HCT116 (cell line): ENCODE results near the gene EFCAB12. TPM values are rescaled to one million over a fixed set of nuclear protein-coding genes. Genes with fewer than 3 reads are reported as not detected.

Source experiments
- ATAC-seq: fragments of 200-7000 bp; cut with Tn5 transposase; 2 replicates; pipeline ENCODE4 v1.9.1; 2020; ENCODE audit warnings: mild to moderate bottlenecking, moderate library complexity
- BruUV-seq: library from RNA; stranded (reverse); fragments of 400-500 nt; replicated peaks from 2 replicates; lab custom pipeline; 2021; lab: Mats Ljungman, UMichigan
- CTCF ChIA-PET: fragments of 300-600 bp; sonication (Branson Sonifier 250); formaldehyde crosslinking; loops from one replicate; lab custom pipeline; 2021; ENCODE audit warnings: antibody characterized with exemption; lab: Charles Lee
- POLR2A ChIA-PET: fragments of 300-600, 350-600 bp; sonication (Branson Sonifier 250); formaldehyde crosslinking; loops from one replicate; lab custom pipeline; 2021; ENCODE audit warnings: antibody characterized with exemption; lab: Charles Lee
- RAD21 ChIA-PET, 2 experiments: fragments of 300-600 bp; sonication (Branson Sonifier 250); formaldehyde crosslinking; loops; one replicate each; lab custom pipeline; 2023; ENCODE audit warnings: low total read pairs in 2 of 2; ENCODE audit not compliant: uncharacterized antibody in 2 of 2, unreplicated experiment in 2 of 2, low non-redundant PET in 1 of 2; lab: Charles Lee
- DNase-seq: peaks from one replicate; pipeline ENCODE4 v3.0.0-alpha.2; 2010; ENCODE audit warnings: low read depth, low spot score
- H2AFZ ChIP-seq: fragments of 200-600 bp; shearing (Covaris generic), sonication (generic); 2 replicates; pipeline ENCODE4 v1.6.1; 2017; ENCODE audit warnings: low read depth, mixed run types, mixed read lengths, antibody characterized with exemption, low read length; ENCODE audit not compliant: poor library complexity, severe bottlenecking
- H3K27ac ChIP-seq: 2 replicates; pipeline ENCODE4 v1.5.1; 2012; ENCODE audit warnings: low read depth, low read length
- H3K27me3 ChIP-seq: fragments of 200-600 bp; sonication (generic); 2 replicates; pipeline ENCODE4 v1.6.1; 2016; ENCODE audit warnings: mixed run types, low read length, mixed read lengths; ENCODE audit not compliant: insufficient read depth
- H3K36me3 ChIP-seq, 2 experiments: fragments of 200-500 bp in 1 of 2; fragments of 200-600 bp in 1 of 2; sonication (Bioruptor generic) in 1 of 2; sonication (generic) in 1 of 2; 2 replicates each; pipeline versions ENCODE4 v1.5.1 to v1.6.1; 2014 to 2016; ENCODE audit warnings: low read length in 2 of 2, inconsistent platforms in 1 of 2, mixed read lengths in 1 of 2, mixed run types in 1 of 2; ENCODE audit not compliant: insufficient read depth in 2 of 2, control insufficient read depth in 1 of 2
- H3K4me1 ChIP-seq, 2 experiments: fragments of 200-600 bp in 1 of 2; sonication (generic) in 1 of 2; 2 replicates each; pipeline versions ENCODE4 v1.5.1 to v1.6.1; 2012 to 2017; ENCODE audit warnings: low read length in 2 of 2, inconsistent platforms in 1 of 2, mild to moderate bottlenecking in 1 of 2, mixed read lengths in 1 of 2, mixed run types in 1 of 2, moderate library complexity in 1 of 2; ENCODE audit not compliant: insufficient read depth in 2 of 2, control insufficient read depth in 1 of 2
- H3K4me2 ChIP-seq: fragments of 200-600 bp; sonication (generic); 2 replicates; pipeline ENCODE4 v1.6.1; 2017; ENCODE audit warnings: mixed run types, low read length, mixed read lengths
- H3K4me3 ChIP-seq, 2 experiments: fragments of 200-600 bp in 1 of 2; sonication (generic) in 1 of 2; replicated peaks in 1 of 2; 2 replicates each; pipeline ENCODE4 v1.5.1; 2011 to 2016; ENCODE audit warnings: low read length in 2 of 2, control low read depth in 1 of 2, low read depth in 1 of 2, mild to moderate bottlenecking in 1 of 2, mixed read lengths in 1 of 2, mixed run types in 1 of 2
- H3K79me2 ChIP-seq: fragments of 200-600 bp; sonication (generic); 2 replicates; pipeline ENCODE4 v1.6.1; 2017; ENCODE audit warnings: mild to moderate bottlenecking, mixed run types, low read length, moderate library complexity, mixed read lengths; ENCODE audit not compliant: insufficient read depth
- H3K9ac ChIP-seq: fragments of 200-600 bp; sonication (generic); 2 replicates; pipeline ENCODE4 v1.6.1; 2016; ENCODE audit warnings: low read length, mixed read lengths
- H3K9me2 ChIP-seq: fragments of 200-600 bp; sonication (generic), shearing (Covaris generic); 2 replicates; pipeline ENCODE4 v1.6.1; 2017; ENCODE audit warnings: mixed run types, mild to moderate bottlenecking, moderate library complexity; ENCODE audit not compliant: insufficient read depth
- H3K9me3 ChIP-seq, 2 experiments: fragments of 200-500 bp in 1 of 2; fragments of 200-600 bp in 1 of 2; sonication (Bioruptor generic) in 1 of 2; sonication (generic) in 1 of 2; 2 replicates each; pipeline ENCODE4 v1.6.1; 2014 to 2017; ENCODE audit warnings: low read length in 2 of 2, mixed read lengths in 2 of 2, inconsistent platforms in 1 of 2, low read depth in 1 of 2, mild to moderate bottlenecking in 1 of 2, mixed run types in 1 of 2, moderate library complexity in 1 of 2; ENCODE audit not compliant: control insufficient read depth in 1 of 2, insufficient read depth in 1 of 2
- H4K20me1 ChIP-seq: fragments of 200-600 bp; sonication (generic), shearing (Covaris generic); 2 replicates; pipeline ENCODE4 v1.6.1; 2017; ENCODE audit warnings: mixed run types, mild to moderate bottlenecking, moderate library complexity; ENCODE audit not compliant: insufficient read depth
- CBX3 ChIP-seq: IDR thresholded peaks from 2 replicates; pipeline ENCODE4 v1.6.1; 2012; ENCODE audit warnings: low read depth
- CEBPB ChIP-seq: IDR thresholded peaks from 2 replicates; pipeline ENCODE4 v1.6.1; 2012; ENCODE audit warnings: low read depth
- FOSL1 ChIP-seq: IDR thresholded peaks from 2 replicates; pipeline ENCODE4 v1.6.1; 2012; ENCODE audit warnings: low read depth
- SP1 ChIP-seq: IDR thresholded peaks from 2 replicates; pipeline ENCODE4 v1.6.1; 2012; ENCODE audit warnings: low read depth
- SRF ChIP-seq: IDR thresholded peaks from 2 replicates; pipeline ENCODE4 v1.6.1; 2012; ENCODE audit warnings: low read depth
- ZFX ChIP-seq: fragments of 450-650 bp; IDR thresholded peaks from 2 replicates; pipeline ENCODE4 v1.6.1; 2017
- intact Hi-C: fragments of 100-400 bp; cut with micrococcal nuclease; formaldehyde crosslinking; loops from 2 replicates; pipeline ENCODE4 v1.10.0; 2022
- total RNA-seq: library from RNA; stranded (reverse); gene quantifications from one replicate; pipeline ENCODE4 v1.2.1, GENCODE V29; 2021; ENCODE audit not compliant: unreplicated experiment
- TF ChIP-seq, protein P1 (sequence below): IDR thresholded peaks from 2 replicates; pipeline ENCODE4 v1.6.1; 2012; ENCODE audit warnings: low read depth

Gene EFCAB12
- total RNA-seq, 1 experiment from 2014 or later, result 0.42 TPM

DNA sequence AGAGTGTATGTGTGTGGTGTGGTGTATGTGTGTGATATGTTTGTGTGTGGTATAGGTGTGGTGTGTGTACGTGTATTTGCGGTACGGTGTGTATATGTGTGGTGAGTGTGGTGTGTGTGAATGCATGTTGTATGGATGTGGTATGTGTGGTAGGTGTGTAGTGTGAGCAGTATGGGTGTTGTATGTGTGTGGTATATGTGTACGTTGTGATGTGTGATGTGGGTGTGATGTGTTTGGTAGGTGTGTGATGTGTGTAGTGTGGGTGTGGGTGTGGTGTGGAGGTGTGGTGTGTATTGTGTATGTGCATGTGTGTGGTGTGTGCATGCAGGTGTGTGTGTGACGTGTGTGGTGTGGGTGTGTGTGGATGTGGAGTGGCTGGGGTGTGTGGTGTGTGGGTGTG is 58.7 kb downstream of the EFCAB12 start (continued):
- TF ChIP-seq ZFX (no peak), SRF (no peak)

DNA sequence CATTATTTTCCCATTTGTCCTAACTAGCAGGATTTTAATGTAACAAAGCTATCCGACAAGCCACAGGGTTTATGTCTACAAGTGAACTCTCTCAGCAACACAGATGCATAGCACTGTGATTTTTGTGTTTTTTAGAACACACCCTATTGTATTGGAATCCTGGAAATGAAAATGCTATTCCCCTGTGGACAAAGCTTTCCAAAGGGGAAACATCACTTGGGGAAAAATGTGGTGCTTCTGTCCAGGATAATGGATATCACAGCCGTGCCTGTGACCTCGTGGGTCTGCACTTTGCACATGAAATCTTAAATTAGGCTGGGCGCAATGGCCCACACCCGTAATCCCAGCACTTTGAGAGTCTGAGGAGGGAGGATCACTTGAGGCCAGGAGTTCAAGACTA is 60.6 kb downstream of the EFCAB12 start:
- H3K9ac ChIP-seq, result no peak overlapping the region
- H3K9me2 ChIP-seq, result no peaks in the 10 kb centered on the region
- no peaks in the 10 kb centered on the region; a peak in 1 of 4 replicates for H3K9me3 ChIP-seq
- peaks cover 0 to 6% of the 10 kb centered on the region in 2 experiments; a peak in 1 of 4 replicates for H3K4me1 ChIP-seq
- no peak overlapping the region for H3K4me2 ChIP-seq
- ChIA-PET CTCF (no interaction called here), RAD21 (no interaction called here), POLR2A (no interaction called here)
- no peak overlapping the region for H3K4me3 ChIP-seq
- no peak overlapping the region for H3K27ac ChIP-seq
- TF ChIP-seq CBX3 (no peak), CEBPB (no peak), FOSL1 (no peak), SP1 (no peak)
- TF ChIP-seq, protein P1, sequence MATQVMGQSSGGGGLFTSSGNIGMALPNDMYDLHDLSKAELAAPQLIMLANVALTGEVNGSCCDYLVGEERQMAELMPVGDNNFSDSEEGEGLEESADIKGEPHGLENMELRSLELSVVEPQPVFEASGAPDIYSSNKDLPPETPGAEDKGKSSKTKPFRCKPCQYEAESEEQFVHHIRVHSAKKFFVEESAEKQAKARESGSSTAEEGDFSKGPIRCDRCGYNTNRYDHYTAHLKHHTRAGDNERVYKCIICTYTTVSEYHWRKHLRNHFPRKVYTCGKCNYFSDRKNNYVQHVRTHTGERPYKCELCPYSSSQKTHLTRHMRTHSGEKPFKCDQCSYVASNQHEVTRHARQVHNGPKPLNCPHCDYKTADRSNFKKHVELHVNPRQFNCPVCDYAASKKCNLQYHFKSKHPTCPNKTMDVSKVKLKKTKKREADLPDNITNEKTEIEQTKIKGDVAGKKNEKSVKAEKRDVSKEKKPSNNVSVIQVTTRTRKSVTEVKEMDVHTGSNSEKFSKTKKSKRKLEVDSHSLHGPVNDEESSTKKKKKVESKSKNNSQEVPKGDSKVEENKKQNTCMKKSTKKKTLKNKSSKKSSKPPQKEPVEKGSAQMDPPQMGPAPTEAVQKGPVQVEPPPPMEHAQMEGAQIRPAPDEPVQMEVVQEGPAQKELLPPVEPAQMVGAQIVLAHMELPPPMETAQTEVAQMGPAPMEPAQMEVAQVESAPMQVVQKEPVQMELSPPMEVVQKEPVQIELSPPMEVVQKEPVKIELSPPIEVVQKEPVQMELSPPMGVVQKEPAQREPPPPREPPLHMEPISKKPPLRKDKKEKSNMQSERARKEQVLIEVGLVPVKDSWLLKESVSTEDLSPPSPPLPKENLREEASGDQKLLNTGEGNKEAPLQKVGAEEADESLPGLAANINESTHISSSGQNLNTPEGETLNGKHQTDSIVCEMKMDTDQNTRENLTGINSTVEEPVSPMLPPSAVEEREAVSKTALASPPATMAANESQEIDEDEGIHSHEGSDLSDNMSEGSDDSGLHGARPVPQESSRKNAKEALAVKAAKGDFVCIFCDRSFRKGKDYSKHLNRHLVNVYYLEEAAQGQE, result no peak
- no peaks in the 10 kb centered on the region for H4K20me1 ChIP-seq
- H3K79me2 ChIP-seq, result no peaks in the 10 kb centered on the region
- no peak for DNase-seq
- no peak for ATAC-seq
- H3K27me3 ChIP-seq, result no peaks in the 10 kb centered on the region
- intact Hi-C loops, result no loop called here
- no peak overlapping the region for H2AFZ ChIP-seq
- BruUV-seq, result no TSS peak
- H3K36me3 ChIP-seq, result no peaks in the 10 kb centered on the region
